Measurements from ENCODE around the gene RET. TPM values are rescaled to one million over a fixed set of nuclear protein-coding genes. Genes with fewer than 3 reads are reported as not detected.

Gene RET
- total and polyA plus RNA-seq, 2 donors from 2014 or later: 1.1 to 3.1 TPM

GRCh38 chr10:43045631-43046287, 31.1 kb upstream of the RET start:
- Histone ChIP-seq H3K9ac (ENCODE audit: low read length in 3 of 3) (no peak overlapping the region), H3K9me3 (ENCODE audit: control insufficient read depth in 2 of 3, insufficient read depth in 1 of 3, low read length in 3 of 3) (no peaks in the 10 kb centered on the region), H3K27me3 (ENCODE audit: control insufficient read depth, insufficient read depth, low read length) (no peaks in the 10 kb centered on the region), H3K36me3 (ENCODE audit: control insufficient read depth in 2 of 3, insufficient read depth in 3 of 3, low read length in 3 of 3) (no peaks in the 10 kb centered on the region), H3K27ac (ENCODE audit: low read depth in 2 of 2, low read length in 2 of 2) (no peak overlapping the region), H3K4me3 (ENCODE audit: low read length in 3 of 3) (no peak overlapping the region), H3K4me1 (ENCODE audit: control insufficient read depth in 2 of 3, insufficient read depth in 2 of 3, low read depth in 1 of 3, low read length in 3 of 3) (no peaks in the 10 kb centered on the region)
- intact Hi-C loops (cut with DNase I): no loop called here
- TF ChIP-seq CTCF (IDR thresholded peaks at IDR 0.05; ENCODE audit: borderline replicate concordance, extremely low read depth, insufficient read depth): no peak
- FAIRE-seq: no peak
- DNase-seq: peak in 2 of 5 donors; percentile 35 to 59

- intact Hi-C loops (cut with DNase I): no loop called here
- no peaks in the 10 kb centered on the region for H3K4me1 ChIP-seq (ENCODE audit: control insufficient read depth in 2 of 3, insufficient read depth in 2 of 3, low read depth in 1 of 3, low read length in 3 of 3)
- H3K9me3 ChIP-seq (ENCODE audit: control insufficient read depth in 2 of 3, insufficient read depth in 1 of 3, low read length in 3 of 3): no peaks in the 10 kb centered on the region
- H3K27ac ChIP-seq (ENCODE audit: low read depth in 2 of 2, low read length in 2 of 2): no peak overlapping the region
- H3K9ac ChIP-seq (ENCODE audit: low read length in 3 of 3): no peak overlapping the region
- DNase-seq (peak in 2 of 5 donors; percentile 22 to 39), FAIRE-seq (no peak)
- no peaks in the 10 kb centered on the region for H3K36me3 ChIP-seq (ENCODE audit: control insufficient read depth in 2 of 3, insufficient read depth in 3 of 3, low read length in 3 of 3)
- no peaks in the 10 kb centered on the region for H3K27me3 ChIP-seq (ENCODE audit: control insufficient read depth, insufficient read depth, low read length)
- no peak overlapping the region for H3K4me3 ChIP-seq (ENCODE audit: low read length in 3 of 3)
- no peak for TF ChIP-seq CTCF (IDR thresholded peaks at IDR 0.05; ENCODE audit: borderline replicate concordance, extremely low read depth, insufficient read depth)
Observed at GRCh38 chr10:43046288-43046991, 30.4 kb upstream of the RET start.

GRCh38 chr10:43047288-43047970, 29.4 kb upstream of the RET start:
- Histone ChIP-seq H3K4me3 (ENCODE audit: low read length in 3 of 3) (no peak overlapping the region), H3K27ac (ENCODE audit: low read depth in 2 of 2, low read length in 2 of 2) (no peak overlapping the region), H3K36me3 (ENCODE audit: control insufficient read depth in 2 of 3, insufficient read depth in 3 of 3, low read length in 3 of 3) (no peaks in the 10 kb centered on the region), H3K9me3 (ENCODE audit: control insufficient read depth in 2 of 3, insufficient read depth in 1 of 3, low read length in 3 of 3) (no peaks in the 10 kb centered on the region), H3K9ac (ENCODE audit: low read length in 3 of 3) (no peak overlapping the region), H3K27me3 (ENCODE audit: control insufficient read depth, insufficient read depth, low read length) (no peaks in the 10 kb centered on the region), H3K4me1 (ENCODE audit: control insufficient read depth in 2 of 3, insufficient read depth in 2 of 3, low read depth in 1 of 3, low read length in 3 of 3) (no peaks in the 10 kb centered on the region)
- TF ChIP-seq CTCF (IDR thresholded peaks at IDR 0.05; ENCODE audit: borderline replicate concordance, extremely low read depth, insufficient read depth): no peak
- FAIRE-seq (no peak), DNase-seq (no peak)
- intact Hi-C loops (cut with DNase I): no loop called here
